ENCODE results near the gene TMOD3. TPM values are rescaled to one million over a fixed set of nuclear protein-coding genes. Genes with fewer than 3 reads are reported as not detected.

TMOD3 gene
- total and polyA plus RNA-seq, 2 donors (not counting 1 experiment from before 2014, with no cell fraction given), result 33.7 to 35.3 TPM

GRCh38 chr15:51846066-51846462 is 16.6 kb downstream of the TMOD3 start:
- Histone ChIP-seq H3K4me2 (ENCODE audit: extremely low read depth, insufficient read depth, low read length) (peak overlapping the region; percentile 75), H2AFZ (ENCODE audit: low read length) (no peak overlapping the region), H3K4me1 (ENCODE audit: control insufficient read depth, extremely low read depth, insufficient read depth, low read length) (peaks cover 19% of the 10 kb centered on the region), H3K27ac (ENCODE audit: insufficient read depth, low read length) (peak overlapping the region; percentile 59), H3K4me3 (replicated peaks in 1 of 4; ENCODE audit: control extremely low read depth in 1 of 4, insufficient read depth in 1 of 4, low read depth in 3 of 4, low read length in 4 of 4) (no peak overlapping the region), H4K20me1 (ENCODE audit: control insufficient read depth, extremely low read depth, insufficient read depth, low read length) (no peaks in the 10 kb centered on the region), H3K79me2 (ENCODE audit: control insufficient read depth, insufficient read depth, low read length) (peaks cover 94% of the 10 kb centered on the region), H3K36me3 (ENCODE audit: control insufficient read depth, insufficient read depth, low read length) (no peaks in the 10 kb centered on the region), H3K9ac (ENCODE audit: insufficient read depth, low read length) (no peak overlapping the region), H3K27me3 (ENCODE audit: control insufficient read depth, insufficient read depth, low read length) (no peaks in the 10 kb centered on the region), H3K9me3 (ENCODE audit: control insufficient read depth, insufficient read depth, low read depth, low read length) (no peaks in the 10 kb centered on the region)
- TF ChIP-seq CTCF (conservative IDR thresholded peaks at IDR 0.05 in 1 of 2, IDR thresholded peaks at IDR 0.05 in 1 of 2; ENCODE audit: low read depth in 1 of 2, low read length in 2 of 2) (no peak), EZH2 (IDR thresholded peaks at IDR 0.05; ENCODE audit: low read length, missing control alignments) (no peak)
- no peak for DNase-seq (ENCODE audit: low read depth in 2 of 2)

- Histone ChIP-seq H3K9ac (ENCODE audit: insufficient read depth, low read length) (no peak overlapping the region), H4K20me1 (ENCODE audit: control insufficient read depth, extremely low read depth, insufficient read depth, low read length) (no peaks in the 10 kb centered on the region), H3K4me2 (ENCODE audit: extremely low read depth, insufficient read depth, low read length) (peak overlapping the region; percentile 75), H3K9me3 (ENCODE audit: control insufficient read depth, insufficient read depth, low read depth, low read length) (no peaks in the 10 kb centered on the region), H3K36me3 (ENCODE audit: control insufficient read depth, insufficient read depth, low read length) (no peaks in the 10 kb centered on the region), H3K79me2 (ENCODE audit: control insufficient read depth, insufficient read depth, low read length) (peaks cover 94% of the 10 kb centered on the region), H2AFZ (ENCODE audit: low read length) (no peak overlapping the region), H3K27ac (ENCODE audit: insufficient read depth, low read length) (peak overlapping the region; percentile 59), H3K4me3 (replicated peaks in 1 of 4; ENCODE audit: control extremely low read depth in 1 of 4, insufficient read depth in 1 of 4, low read depth in 3 of 4, low read length in 4 of 4) (no peak overlapping the region), H3K27me3 (ENCODE audit: control insufficient read depth, insufficient read depth, low read length) (no peaks in the 10 kb centered on the region), H3K4me1 (ENCODE audit: control insufficient read depth, extremely low read depth, insufficient read depth, low read length) (peaks cover 19% of the 10 kb centered on the region)
- DNase-seq (ENCODE audit: low read depth in 2 of 2), result peak; percentile 66 to 83
- TF ChIP-seq CTCF (conservative IDR thresholded peaks at IDR 0.05 in 1 of 2, IDR thresholded peaks at IDR 0.05 in 1 of 2; ENCODE audit: low read depth in 1 of 2, low read length in 2 of 2), result no peak
- no peak for TF ChIP-seq EZH2 (IDR thresholded peaks at IDR 0.05; ENCODE audit: low read length, missing control alignments)
Measured at GRCh38 chr15:51846463-51847230, 17.2 kb downstream of the TMOD3 start.

GRCh38 chr15:51848811-51849210 is 19.4 kb downstream of the TMOD3 start:
- Histone ChIP-seq H3K4me2 (ENCODE audit: extremely low read depth, insufficient read depth, low read length) (no peak overlapping the region), H3K36me3 (ENCODE audit: control insufficient read depth, insufficient read depth, low read length) (no peaks in the 10 kb centered on the region), H4K20me1 (ENCODE audit: control insufficient read depth, extremely low read depth, insufficient read depth, low read length) (no peaks in the 10 kb centered on the region), H3K4me1 (ENCODE audit: control insufficient read depth, extremely low read depth, insufficient read depth, low read length) (peaks cover 17% of the 10 kb centered on the region), H2AFZ (ENCODE audit: low read length) (no peak overlapping the region), H3K9ac (ENCODE audit: insufficient read depth, low read length) (no peak overlapping the region), H3K9me3 (ENCODE audit: control insufficient read depth, insufficient read depth, low read depth, low read length) (no peaks in the 10 kb centered on the region), H3K79me2 (ENCODE audit: control insufficient read depth, insufficient read depth, low read length) (peaks cover 91% of the 10 kb centered on the region), H3K4me3 (replicated peaks in 1 of 4; ENCODE audit: control extremely low read depth in 1 of 4, insufficient read depth in 1 of 4, low read depth in 3 of 4, low read length in 4 of 4) (no peak overlapping the region), H3K27me3 (ENCODE audit: control insufficient read depth, insufficient read depth, low read length) (no peaks in the 10 kb centered on the region), H3K27ac (ENCODE audit: insufficient read depth, low read length) (no peak overlapping the region)
- TF ChIP-seq CTCF (conservative IDR thresholded peaks at IDR 0.05 in 1 of 2, IDR thresholded peaks at IDR 0.05 in 1 of 2; ENCODE audit: low read depth in 1 of 2, low read length in 2 of 2), result no peak
- peak in 1 of 2 donors; percentile 37 for DNase-seq (ENCODE audit: low read depth in 2 of 2)
